Endothelial cell of umbilical vein (primary cell): ENCODE data around the gene MT1H. TPM values are rescaled to one million over a fixed set of nuclear protein-coding genes. Genes with fewer than 3 reads are reported as not detected.

Source experiments
- BruUV-seq: library from RNA; stranded (reverse); fragments of 400-500 nt; replicated peaks from 2 replicates; lab custom pipeline; 2021; lab: Mats Ljungman, UMichigan
- CTCF ChIA-PET: fragments of 300-600, 350-600 bp; sonication (Branson Sonifier 250); formaldehyde crosslinking; loops from one replicate; lab custom pipeline; 2021; ENCODE audit warnings: antibody characterized with exemption, inconsistent platforms; lab: Charles Lee
- POLR2A ChIA-PET: fragments of 300-600, 350-600 bp; sonication (Branson Sonifier 250); formaldehyde crosslinking; loops from one replicate; lab custom pipeline; 2021; ENCODE audit warnings: antibody characterized with exemption, inconsistent platforms; lab: Charles Lee
- DNase-seq: peaks from one replicate; pipeline ENCODE4 v3.0.0-alpha.2; 2011; ENCODE audit warnings: low read depth, low spot score
- FAIRE-seq: peaks from 2 replicates; lab custom pipeline; 2011; peaks lifted over from hg19 to GRCh38; lab: Jason Lieb, UNC
- H2AFZ ChIP-seq: 2 replicates; pipeline ENCODE4 v1.6.0; 2012; ENCODE audit warnings: low read depth, low read length, control low read depth, inconsistent platforms
- H3K27ac ChIP-seq: 2 replicates; pipeline ENCODE4 v1.5.1; 2011; ENCODE audit warnings: low read depth, mild to moderate bottlenecking, control low read depth, low read length, moderate library complexity; ENCODE audit not compliant: insufficient read depth
- H3K27me3 ChIP-seq, 2 experiments: 2 replicates each; pipeline versions ENCODE4 v1.6.0 to v1.6.1; 2011; ENCODE audit warnings: low read length in 2 of 2, mixed read lengths in 1 of 2; ENCODE audit not compliant: control insufficient read depth in 2 of 2, insufficient read depth in 2 of 2
- H3K36me3 ChIP-seq, 2 experiments: 2 replicates in 1 of 2; 3 replicates in 1 of 2; pipeline ENCODE4 v1.5.1; 2011; ENCODE audit warnings: low read length in 2 of 2, mild to moderate bottlenecking in 1 of 2, moderate library complexity in 1 of 2; ENCODE audit not compliant: control insufficient read depth in 2 of 2, insufficient read depth in 2 of 2; ENCODE audit errors: extremely low read depth in 1 of 2
- H3K4me1 ChIP-seq: 3 replicates; pipeline ENCODE4 v1.5.1; 2011; ENCODE audit warnings: mild to moderate bottlenecking, low read length; ENCODE audit not compliant: control insufficient read depth, insufficient read depth; ENCODE audit errors: extremely low read depth
- H3K4me2 ChIP-seq: 2 replicates; pipeline ENCODE4 v1.6.1; 2011; ENCODE audit warnings: low read length, control low read depth, mixed read lengths; ENCODE audit not compliant: insufficient read depth
- H3K4me3 ChIP-seq, 3 experiments: fragments of 200-600 bp in 1 of 3; sonication (generic), shearing (Covaris generic) in 1 of 3; replicated peaks in 1 of 3; 2 replicates each; pipeline ENCODE4 v1.5.1; 2011 to 2016; ENCODE audit warnings: control low read depth in 3 of 3, low read length in 3 of 3, mild to moderate bottlenecking in 2 of 3, inconsistent platforms in 1 of 3, low read depth in 1 of 3, moderate library complexity in 1 of 3; ENCODE audit not compliant: insufficient read depth in 1 of 3
- H3K79me2 ChIP-seq: 2 replicates; pipeline ENCODE4 v1.6.0; 2012; ENCODE audit warnings: low read length, inconsistent platforms; ENCODE audit not compliant: control insufficient read depth, insufficient read depth
- H3K9ac ChIP-seq: replicated peaks from 2 replicates; pipeline ENCODE3; 2011; ENCODE audit warnings: low read length, control low read depth; ENCODE audit not compliant: insufficient read depth; ENCODE audit errors: extremely low read depth
- H3K9me1 ChIP-seq: replicated peaks from 3 replicates; pipeline ENCODE4 v1.6.0; 2011; ENCODE audit warnings: mild to moderate bottlenecking, low read length; ENCODE audit not compliant: control insufficient read depth, insufficient read depth; ENCODE audit errors: extremely low read depth
- H3K9me3 ChIP-seq: replicated peaks from 2 replicates; pipeline ENCODE4 v1.5.1; 2012; ENCODE audit warnings: low read length, inconsistent platforms; ENCODE audit not compliant: control insufficient read depth, insufficient read depth
- H4K20me1 ChIP-seq: replicated peaks from 2 replicates; pipeline ENCODE3; 2011; ENCODE audit warnings: mild to moderate bottlenecking, low read length; ENCODE audit not compliant: control insufficient read depth, insufficient read depth; ENCODE audit errors: extremely low read depth
- EZH2 ChIP-seq: IDR thresholded peaks from 2 replicates; pipeline ENCODE4 v1.6.1; 2012; ENCODE audit warnings: borderline replicate concordance, low read depth, mild to moderate bottlenecking, moderate library complexity, low read length, inconsistent platforms; ENCODE audit not compliant: severe bottlenecking
- FOS ChIP-seq: IDR thresholded peaks from 2 replicates; pipeline ENCODE4 v1.6.1; 2011; ENCODE audit warnings: mild to moderate bottlenecking, low read length, moderate library complexity, borderline replicate concordance; ENCODE audit not compliant: insufficient read depth
- GATA2 ChIP-seq: IDR thresholded peaks from 2 replicates; pipeline ENCODE4 v1.7.0; 2011; ENCODE audit warnings: low read depth, mild to moderate bottlenecking, moderate library complexity, mixed read lengths, low read length; ENCODE audit not compliant: insufficient read length, insufficient read depth
- JUN ChIP-seq: IDR thresholded peaks from 2 replicates; pipeline ENCODE4 v1.6.1; 2011; ENCODE audit warnings: borderline replicate concordance, low read depth; ENCODE audit not compliant: insufficient read length, insufficient read depth
- MAX ChIP-seq: IDR thresholded peaks from 2 replicates; pipeline ENCODE4 v1.6.1; 2011; ENCODE audit not compliant: insufficient read depth, insufficient read length
- MYC ChIP-seq: IDR thresholded peaks from one replicate; pipeline ENCODE4 v1.6.1; 2011; ENCODE audit warnings: mild to moderate bottlenecking, low read depth, low read length
- POLR2A ChIP-seq: IDR thresholded peaks from 2 replicates; pipeline ENCODE4 v1.6.1; 2012; ENCODE audit warnings: low read depth, mild to moderate bottlenecking, control low read depth, low read length
- POLR2AphosphoS5 ChIP-seq: IDR thresholded peaks from 2 replicates; pipeline ENCODE4 v1.6.1; 2012; ENCODE audit warnings: low read depth, mild to moderate bottlenecking, control low read depth, low read length, moderate library complexity; ENCODE audit not compliant: insufficient read depth
- dilution Hi-C: fragments of 300-500 bp; cut with MboI; formaldehyde crosslinking; loops from one replicate; pipeline ENCODE4 v1.15.0; 2019; ENCODE audit warnings: low sequenced_read_pairs; ENCODE audit not compliant: extremely low pct_ligation_motif_present
- intact Hi-C: fragments of 100-400 bp; cut with micrococcal nuclease; formaldehyde crosslinking; loops from one replicate; pipeline ENCODE4 v1.10.0; 2022
- polyA plus RNA-seq, 4 experiments: library from polyadenylated mRNA; depleted of rRNA in 3 of 4; stranded (reverse) in 3 of 4; unstranded in 1 of 4; fragments of >200 nt; gene quantifications; 2 replicates each; pipeline versions ENCODE4 v1.2.1 to v1.2.3, GENCODE V29; 2011 to 2012; ENCODE audit warnings: missing spikeins in 1 of 4
- total RNA-seq: library from RNA; stranded (reverse); gene quantifications from 2 replicates; pipeline ENCODE4 v1.2.3, GENCODE V29; 2021
- TF ChIP-seq, protein P1 (sequence below), 2 donors: IDR thresholded peaks; 1 replicate in 1 of 2; 2 replicates in 1 of 2; pipeline ENCODE4 v1.5.1; 2011; ENCODE audit warnings: low read length in 2 of 2, mild to moderate bottlenecking in 2 of 2, moderate library complexity in 2 of 2, control low read depth in 1 of 2, inconsistent platforms in 1 of 2, low read depth in 1 of 2; ENCODE audit not compliant: insufficient read depth in 1 of 2; ENCODE audit errors: extremely low read depth in 1 of 2

MT1H gene
- total and polyA plus RNA-seq, 2 donors (not counting 3 experiments of a cell fraction or from before 2014, with no cell fraction given) = not detected

DNA sequence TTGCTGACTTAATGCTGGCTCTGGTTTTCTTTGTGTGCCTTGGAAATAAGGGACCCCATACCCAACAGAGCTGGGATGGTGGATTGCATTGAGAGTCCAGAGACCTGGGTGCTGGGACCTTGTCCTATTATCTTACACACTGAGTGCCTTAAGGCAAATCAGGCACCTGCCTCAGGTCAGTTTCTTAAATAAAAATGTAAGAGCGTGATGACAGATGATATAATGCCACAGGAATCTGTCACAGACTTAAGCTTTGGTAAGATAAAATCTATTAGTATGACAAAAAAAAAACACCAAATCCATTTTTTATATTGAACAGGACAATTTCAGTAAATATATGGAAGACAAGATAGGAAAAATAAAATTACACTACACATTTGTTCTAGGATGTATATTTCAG is 29.5 kb upstream of the MT1H start:
- CTCF ChIA-PET = interaction anchor here (1.4 to 1.7 kb wide), 2 partner anchors 36 to 62 kb away, joined by 5 to 6 read pairs; no protein-coding TSS in a partner anchor
- no TSS peak for BruUV-seq
- POLR2A ChIA-PET = no interaction called here
- Histone ChIP-seq H3K9me1 (no peaks in the 10 kb centered on the region), H3K4me3 (no peak overlapping the region), H4K20me1 (no peaks in the 10 kb centered on the region), H3K4me1 (peaks cover 15% of the 10 kb centered on the region), H3K79me2 (no peaks in the 10 kb centered on the region), H3K36me3 (no peaks in the 10 kb centered on the region), H3K9ac (no peak overlapping the region), H3K4me2 (no peak overlapping the region), H3K27ac (no peak overlapping the region), H3K9me3 (no peaks in the 10 kb centered on the region), H2AFZ (no peak overlapping the region), H3K27me3 (peaks cover 35 to 50% of the 10 kb centered on the region in 2 experiments)
- DNase-seq (no peak), FAIRE-seq (no peak)
- dilution Hi-C loops = no loop called here
- intact Hi-C loops = no loop called here
- TF ChIP-seq GATA2 = no peak
- no peak for TF ChIP-seq MYC
- TF ChIP-seq EZH2 = no peak
- TF ChIP-seq POLR2AphosphoS5 = no peak
- TF ChIP-seq JUN = no peak
- TF ChIP-seq, protein P1, sequence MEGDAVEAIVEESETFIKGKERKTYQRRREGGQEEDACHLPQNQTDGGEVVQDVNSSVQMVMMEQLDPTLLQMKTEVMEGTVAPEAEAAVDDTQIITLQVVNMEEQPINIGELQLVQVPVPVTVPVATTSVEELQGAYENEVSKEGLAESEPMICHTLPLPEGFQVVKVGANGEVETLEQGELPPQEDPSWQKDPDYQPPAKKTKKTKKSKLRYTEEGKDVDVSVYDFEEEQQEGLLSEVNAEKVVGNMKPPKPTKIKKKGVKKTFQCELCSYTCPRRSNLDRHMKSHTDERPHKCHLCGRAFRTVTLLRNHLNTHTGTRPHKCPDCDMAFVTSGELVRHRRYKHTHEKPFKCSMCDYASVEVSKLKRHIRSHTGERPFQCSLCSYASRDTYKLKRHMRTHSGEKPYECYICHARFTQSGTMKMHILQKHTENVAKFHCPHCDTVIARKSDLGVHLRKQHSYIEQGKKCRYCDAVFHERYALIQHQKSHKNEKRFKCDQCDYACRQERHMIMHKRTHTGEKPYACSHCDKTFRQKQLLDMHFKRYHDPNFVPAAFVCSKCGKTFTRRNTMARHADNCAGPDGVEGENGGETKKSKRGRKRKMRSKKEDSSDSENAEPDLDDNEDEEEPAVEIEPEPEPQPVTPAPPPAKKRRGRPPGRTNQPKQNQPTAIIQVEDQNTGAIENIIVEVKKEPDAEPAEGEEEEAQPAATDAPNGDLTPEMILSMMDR (IDR thresholded peaks at IDR 0.05; ENCODE audit: extremely low read depth in 1 of 2, insufficient read depth in 1 of 2, low read depth in 1 of 2, low read length in 2 of 2) = no peak
- TF ChIP-seq FOS = no peak
- TF ChIP-seq POLR2A = no peak
- no peak for TF ChIP-seq MAX
